Cardiac fibroblast (primary cell): Measurements from ENCODE around the gene COL16A1.

ENCODE experiments used
- DNase-seq, 2 donors: peaks; one replicate each; pipeline versions ENCODE4 v3.0.0 to v3.0.0-alpha.2; 2010; ENCODE audit warnings: low read depth in 2 of 2
- H3K4me3 ChIP-seq, 2 donors: replicated peaks in 1 of 2; 1 replicate in 1 of 2; 2 replicates in 1 of 2; pipeline ENCODE4 v1.5.1; 2011; ENCODE audit warnings: low read depth in 2 of 2, low read length in 2 of 2, mild to moderate bottlenecking in 2 of 2, moderate library complexity in 1 of 2
- CTCF ChIP-seq: IDR thresholded peaks from one replicate; pipeline ENCODE4 v1.5.1; 2011; ENCODE audit warnings: low read depth, mild to moderate bottlenecking, low read length, inconsistent platforms

Gene COL16A1

DNA sequence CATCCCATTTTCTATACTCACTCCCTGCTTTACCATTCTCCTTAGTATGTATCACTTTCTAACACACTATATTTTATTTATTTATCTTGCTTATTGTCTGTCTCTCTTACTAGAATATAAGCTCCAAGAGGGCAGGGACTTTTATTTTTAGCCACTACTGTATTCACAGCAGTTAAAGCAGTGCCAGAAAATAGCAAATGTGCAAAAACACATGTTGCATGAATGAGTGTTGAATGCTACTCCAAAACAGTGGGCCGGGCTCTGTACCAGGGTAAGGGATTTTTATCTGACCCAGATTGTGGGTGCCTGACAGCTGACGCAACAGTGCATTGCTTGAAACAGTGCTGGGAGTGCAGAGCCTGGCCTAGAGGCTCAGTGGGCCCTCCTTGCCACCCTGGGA is 24.7 kb downstream of the COL16A1 start:
- peak in 1 of 2 donors; percentile 15 for DNase-seq
- TF ChIP-seq CTCF, result no peak
- H3K4me3 ChIP-seq, result no peak overlapping the region

DNA sequence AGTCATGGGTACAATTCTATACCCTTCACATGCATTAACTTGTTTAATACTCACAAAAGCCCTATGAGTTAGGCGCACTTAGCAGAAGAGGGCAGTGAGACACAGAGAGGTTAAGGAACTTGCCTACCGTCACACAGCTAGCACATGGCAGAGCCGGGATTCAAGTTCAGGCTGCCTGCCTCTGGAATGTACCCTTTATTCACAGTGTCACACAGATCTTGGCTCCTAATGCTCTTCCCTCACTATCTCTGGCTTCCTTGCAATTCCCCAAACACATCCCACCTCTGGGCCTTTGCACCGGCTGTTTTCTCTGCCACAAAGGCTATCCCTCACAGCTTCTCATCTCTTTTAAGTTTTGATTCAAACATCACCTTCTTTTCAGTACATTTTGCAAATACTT is 25.1 kb downstream of the COL16A1 start:
- DNase-seq, result no peak
- H3K4me3 ChIP-seq, result no peak overlapping the region
- no peak for TF ChIP-seq CTCF

- TF ChIP-seq CTCF, result no peak
- H3K4me3 ChIP-seq, result no peak overlapping the region
- DNase-seq, result no peak
Observed at GRCh38 chr1:31677949-31678348, 25.9 kb downstream of the COL16A1 start.

- TF ChIP-seq CTCF, result no peak
- H3K4me3 ChIP-seq, result no peak overlapping the region
- no peak for DNase-seq
Observed at GRCh38 chr1:31677401-31677800, 26.4 kb downstream of the COL16A1 start.

DNA sequence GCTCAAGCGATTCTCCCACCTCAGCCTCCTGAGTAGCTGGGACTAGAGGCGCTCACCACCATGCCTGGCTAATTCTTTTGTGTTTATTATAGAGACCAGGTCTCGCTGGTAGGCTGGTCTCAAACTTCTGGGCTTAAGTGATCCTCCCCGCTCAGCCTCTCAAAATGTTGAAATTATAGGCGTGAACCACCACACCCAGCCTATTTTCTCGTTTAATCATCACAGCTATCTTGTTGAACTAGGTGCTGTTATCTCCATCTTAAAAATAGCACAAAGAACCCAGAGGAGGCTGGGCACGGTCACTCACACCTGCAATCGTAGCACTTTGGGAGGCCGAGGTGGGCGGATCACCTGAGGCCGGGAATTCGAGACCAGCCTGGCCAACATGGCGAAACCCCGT is 28.1 kb downstream of the COL16A1 start:
- no peak overlapping the region for H3K4me3 ChIP-seq
- DNase-seq, result no peak
- TF ChIP-seq CTCF, result no peak

GRCh38 chr1:31675161-31675560 is 28.7 kb downstream of the COL16A1 start:
- no peak overlapping the region for H3K4me3 ChIP-seq
- no peak for DNase-seq
- TF ChIP-seq CTCF, result no peak

- no peak overlapping the region for H3K4me3 ChIP-seq
- TF ChIP-seq CTCF, result no peak
- DNase-seq, result no peak
Observed at GRCh38 chr1:31674626-31675025, 29.2 kb downstream of the COL16A1 start.
